ENCODE data around the gene BEST1. TPM values are rescaled to one million over a fixed set of nuclear protein-coding genes. Genes with fewer than 3 reads are reported as not detected.

The BEST1 gene
- polyA plus RNA-seq, 2 of the 4 experiments (the other 2 are of a cell fraction) = 1.2 to 1.9 TPM

GRCh38 chr11:61912530-61912898, 37.6 kb upstream of the BEST1 start:
- FAIRE-seq (no peak), DNase-seq (ENCODE audit: low read depth in 1 of 2, low spot score in 1 of 2) (no peak), ATAC-seq (no peak)
- Histone ChIP-seq H3K27ac (no peak overlapping the region), H3K9me3 (no peaks in the 10 kb centered on the region), H3K4me2 (no peak overlapping the region), H3K4me3 (no peak overlapping the region), H3K4me1 (peaks cover 5% of the 10 kb centered on the region; the same call in 1 of the 3 replicates)
- TF ChIP-seq HOXA7 (CRISPR knock-in tag; IDR thresholded peaks at IDR 0.05) = no peak
- TF ChIP-seq JUN (IDR thresholded peaks at IDR 0.05) = no peak
- TF ChIP-seq CHD2 (IDR thresholded peaks at IDR 0.05; ENCODE audit: low read length, partially characterized antibody) = no peak
- no peak for TF ChIP-seq ZNF302 (CRISPR knock-in tag; IDR thresholded peaks at IDR 0.05)
- no peak for TF ChIP-seq HOXB5 (CRISPR knock-in tag; IDR thresholded peaks at IDR 0.05)
- no peak for TF ChIP-seq KDM1A (IDR thresholded peaks at IDR 0.05; ENCODE audit: low read depth)
- no peak for TF ChIP-seq POLR2AphosphoS2 (conservative IDR thresholded peaks at IDR 0.05; ENCODE audit: low read length)
- no peak for TF ChIP-seq HES2 (IDR thresholded peaks at IDR 0.05)
- TF ChIP-seq REST (IDR thresholded peaks at IDR 0.05) = no peak
- TF ChIP-seq CHD4 (IDR thresholded peaks at IDR 0.05; ENCODE audit: borderline replicate concordance) = no peak
- TF ChIP-seq PHF8 (IDR thresholded peaks at IDR 0.05; ENCODE audit: borderline replicate concordance, low read depth) = no peak
- no peak for TF ChIP-seq TP53 (CRISPR knock-in tag; IDR thresholded peaks at IDR 0.05)
- no peak for TF ChIP-seq MYC (IDR thresholded peaks at IDR 0.05; ENCODE audit: borderline replicate concordance, low read length)
- CTCF ChIA-PET = interaction anchor here (1.4 to 19.8 kb wide), 5 partner anchors 13 to 196 kb away, joined by 5 to 565 read pairs (median 11); partner anchors contain the start of gene BEST1
- POLR2A ChIA-PET = no interaction called here
- 87% methylated on average over 6 of the region's 6 CpGs for WGBS (ENCODE audit: missing lambda C conversion rate)

- ChIA-PET CTCF (interaction anchor here (1.4 to 19.8 kb wide), 5 partner anchors 14 to 195 kb away, joined by 5 to 565 read pairs (median 11); partner anchors contain the start of gene BEST1), POLR2A (no interaction called here)
- TF ChIP-seq ZNF302 (CRISPR knock-in tag; IDR thresholded peaks at IDR 0.05) (no peak), REST (IDR thresholded peaks at IDR 0.05) (no peak)
- WGBS (ENCODE audit: missing lambda C conversion rate) = 89% methylated on average over 18 of the region's 18 CpGs
- H3K27ac ChIP-seq = no peak overlapping the region
- no peak for DNase-seq (ENCODE audit: low read depth in 1 of 2, low spot score in 1 of 2)
- no peak overlapping the region for H3K4me2 ChIP-seq
- no peaks in the 10 kb centered on the region for H3K9me3 ChIP-seq
- FAIRE-seq = no peak
- H3K4me3 ChIP-seq = no peak overlapping the region
- ATAC-seq = no peak
- peaks cover 10% of the 10 kb centered on the region; the same call in 1 of the 3 replicates for H3K4me1 ChIP-seq
Observed at GRCh38 chr11:61912991-61913698, 37.0 kb upstream of the BEST1 start.

All from A549 (cell line).